SKM-1 treated with dmso at 0.1 percent for 144 hours (cell line): Measurements from ENCODE around the gene FBXO31.
A peak's percentile ranks its signal among the peaks of the same experiment; 100 is the strongest.

Experiments
- DNase-seq: peaks from one replicate; lab custom pipeline; 2025; ENCODE audit not compliant: unreplicated experiment; lab: John Stamatoyannopoulos, UW

FBXO31 gene

GRCh38 chr16:87316923-87317749, 66.4 kb downstream of the FBXO31 start, which contains the start of gene C16orf95:
TSS of gene C16orf95 (minus strand) at chr16:87317392. CDS start at chr16:87317242, 150 bp downstream.
- peak; percentile 86 for DNase-seq

GRCh38 chr16:87316450-87316922, 67.1 kb downstream of the FBXO31 start:
- no peak for DNase-seq

GRCh38 chr16:87314990-87315420, 68.6 kb downstream of the FBXO31 start:
- no peak for DNase-seq

- no peak for DNase-seq
Observed at GRCh38 chr16:87312008-87312407, 71.6 kb downstream of the FBXO31 start.

GRCh38 chr16:87311387-87311786, 72.2 kb downstream of the FBXO31 start:
- DNase-seq, result no peak

GRCh38 chr16:87310610-87311009, 73.0 kb downstream of the FBXO31 start:
- DNase-seq, result no peak

- no peak for DNase-seq
Observed at GRCh38 chr16:87309620-87310525, 73.7 kb downstream of the FBXO31 start.

GRCh38 chr16:87308826-87309225, 74.8 kb downstream of the FBXO31 start:
- DNase-seq, result no peak

- no peak for DNase-seq
Observed at GRCh38 chr16:87306516-87306915, 77.1 kb downstream of the FBXO31 start.

- no peak for DNase-seq
Observed at GRCh38 chr16:87305505-87306391, 77.8 kb downstream of the FBXO31 start.

- DNase-seq, result peak; percentile 44
Observed at GRCh38 chr16:87304951-87305350, 78.6 kb downstream of the FBXO31 start.

GRCh38 chr16:87303962-87304521, 79.5 kb downstream of the FBXO31 start:
- no peak for DNase-seq

GRCh38 chr16:87303431-87303930, 80.1 kb downstream of the FBXO31 start:
- DNase-seq, result no peak

GRCh38 chr16:87298857-87299465, 84.6 kb downstream of the FBXO31 start:
- no peak for DNase-seq

- no peak for DNase-seq
Observed at GRCh38 chr16:87297918-87298631, 85.5 kb downstream of the FBXO31 start.

- no peak for DNase-seq
Observed at GRCh38 chr16:87297407-87297806, 86.2 kb downstream of the FBXO31 start.

- DNase-seq, result no peak
Observed at GRCh38 chr16:87295661-87296531, 87.7 kb downstream of the FBXO31 start.

- no peak for DNase-seq
Observed at GRCh38 chr16:87295259-87295658, 88.3 kb downstream of the FBXO31 start.
